NT2/D1 (cell line): ENCODE results near the gene ACBD3.

Experiments
- YY1 ChIP-seq: IDR thresholded peaks from 2 replicates; pipeline ENCODE4 v1.6.1; 2011; ENCODE audit not compliant: insufficient read length, insufficient read depth
- ZNF274 ChIP-seq: IDR thresholded peaks from 2 replicates; pipeline ENCODE4 v1.6.1; 2011; ENCODE audit warnings: mild to moderate bottlenecking, low read depth, low read length

GRCh38 chr1:226233293-226233692, 46.8 kb upstream of the ACBD3 start:
- TF ChIP-seq YY1, result no peak
- TF ChIP-seq ZNF274, result no peak
